HG03064 (cell line): Measurements from ENCODE around the gene GMDS.

ENCODE experiments used
- ATAC-seq: cut with Tn5 transposase; IDR thresholded peaks from one replicate; pipeline ENCODE4 v1.9.1; 2021; ENCODE audit warnings: low read depth; ENCODE audit not compliant: unreplicated experiment

The GMDS gene

GRCh38 chr6:2182251-2182650 is 63.2 kb downstream of the GMDS start:
- ATAC-seq: no peak

- no peak for ATAC-seq
These were observed 63.8 kb downstream of the GMDS start for GRCh38 chr6:2181567-2181966.

GRCh38 chr6:2179950-2180349 is 65.5 kb downstream of the GMDS start:
- ATAC-seq: no peak

- ATAC-seq: no peak
These were observed 66.2 kb downstream of the GMDS start for GRCh38 chr6:2179241-2179640.

GRCh38 chr6:2178125-2178524 is 67.3 kb downstream of the GMDS start:
- no peak for ATAC-seq

- ATAC-seq: no peak
These were observed 69.6 kb downstream of the GMDS start for GRCh38 chr6:2175825-2176224.

- no peak for ATAC-seq
These were observed 72.0 kb downstream of the GMDS start for GRCh38 chr6:2173203-2173961.

GRCh38 chr6:2171728-2172127 is 73.7 kb downstream of the GMDS start:
- ATAC-seq: no peak

- no peak for ATAC-seq
These were observed 76.9 kb downstream of the GMDS start for GRCh38 chr6:2168480-2168879.

GRCh38 chr6:2166717-2167116 is 78.7 kb downstream of the GMDS start:
- no peak for ATAC-seq

GRCh38 chr6:2165286-2165685 is 80.1 kb downstream of the GMDS start:
- ATAC-seq: no peak

- no peak for ATAC-seq
These were observed 80.9 kb downstream of the GMDS start for GRCh38 chr6:2164481-2164880.

GRCh38 chr6:2162079-2162445 is 83.3 kb downstream of the GMDS start:
- ATAC-seq: no peak

- ATAC-seq: no peak
These were observed 86.7 kb downstream of the GMDS start for GRCh38 chr6:2158596-2159271.

GRCh38 chr6:2157441-2158127 is 87.8 kb downstream of the GMDS start:
- ATAC-seq: no peak

GRCh38 chr6:2155206-2155605 is 90.2 kb downstream of the GMDS start:
- no peak for ATAC-seq

- no peak for ATAC-seq
These were observed 95.9 kb downstream of the GMDS start for GRCh38 chr6:2149361-2150006.

GRCh38 chr6:2148748-2149147 is 96.7 kb downstream of the GMDS start:
- ATAC-seq: no peak

GRCh38 chr6:2147766-2148448 is 97.5 kb downstream of the GMDS start:
- no peak for ATAC-seq

- ATAC-seq: no peak
These were observed 98.1 kb downstream of the GMDS start for GRCh38 chr6:2147261-2147660.

GRCh38 chr6:2144210-2144609 is 101.2 kb downstream of the GMDS start:
- ATAC-seq: no peak
